SK-N-SH (cell line): Measurements from ENCODE around the gene INS. TPM values are rescaled to one million over a fixed set of nuclear protein-coding genes. Genes with fewer than 3 reads are reported as not detected.

Experiments used
- CTCF ChIA-PET: fragments of 300-600, 350-600 bp; formaldehyde crosslinking; extraction: SDS; loops from one replicate; lab custom pipeline; 2021; lab: Yijun Ruan, JAX
- POLR2A ChIA-PET: fragments of 350-600 bp; sonication (Branson Sonifier 250); formaldehyde crosslinking; extraction: SDS; loops from one replicate; lab custom pipeline; 2020; ENCODE audit warnings: antibody characterized with exemption, inconsistent platforms; lab: Yijun Ruan, JAX
- DNase-seq: peaks from one replicate; pipeline ENCODE4 v3.0.0; 2012
- H2AFZ ChIP-seq: fragments of 200-600 bp; sonication (generic); 2 replicates; pipeline ENCODE4 v1.8.1; 2016; ENCODE audit warnings: antibody characterized with exemption, mild to moderate bottlenecking, low read depth
- H3F3A ChIP-seq: fragments of 200-600 bp; sonication (generic); replicated peaks from 2 replicates; pipeline ENCODE3; 2016; ENCODE audit warnings: antibody characterized with exemption, mild to moderate bottlenecking; ENCODE audit not compliant: insufficient read depth
- H3K27ac ChIP-seq, 2 experiments: fragments of 200-500 bp in 1 of 2; fragments of 200-600 bp in 1 of 2; sonication (Bioruptor generic) in 1 of 2; sonication (generic), shearing (Covaris generic) in 1 of 2; 2 replicates each; pipeline versions ENCODE4 v1.5.1 to v1.6.1; 2014 to 2016; ENCODE audit warnings: low read depth in 2 of 2, inconsistent platforms in 1 of 2, low read length in 1 of 2, mild to moderate bottlenecking in 1 of 2, mixed read lengths in 1 of 2
- H3K27me3 ChIP-seq: fragments of 200-600 bp; sonication (generic), shearing (Covaris generic); 2 replicates; pipeline ENCODE4 v1.6.1; 2016; ENCODE audit warnings: mixed run types; ENCODE audit not compliant: insufficient read depth
- H3K36me3 ChIP-seq, 2 experiments: fragments of 200-500 bp in 1 of 2; fragments of 200-600 bp in 1 of 2; sonication (Bioruptor generic) in 1 of 2; sonication (generic) in 1 of 2; replicated peaks in 1 of 2; 2 replicates each; pipeline versions ENCODE3 to v1.5.1; 2014 to 2016; ENCODE audit warnings: low read length in 1 of 2, mild to moderate bottlenecking in 1 of 2; ENCODE audit not compliant: insufficient read depth in 2 of 2, control insufficient read depth in 1 of 2
- H3K4me1 ChIP-seq, 2 experiments: fragments of 200-500 bp in 1 of 2; fragments of 200-600 bp in 1 of 2; sonication (Bioruptor generic) in 1 of 2; sonication (generic), shearing (Covaris generic) in 1 of 2; 2 replicates each; pipeline versions ENCODE4 v1.5.1 to v1.6.1; 2014 to 2016; ENCODE audit warnings: low read depth in 1 of 2, low read length in 1 of 2, mixed run types in 1 of 2; ENCODE audit not compliant: insufficient read depth in 2 of 2, control insufficient read depth in 1 of 2
- H3K4me2 ChIP-seq: fragments of 200-600 bp; sonication (generic), shearing (Covaris generic); 2 replicates; pipeline ENCODE4 v1.6.1; 2017; ENCODE audit warnings: mixed run types
- H3K4me3 ChIP-seq, 2 experiments: fragments of 200-500 bp in 1 of 2; fragments of 200-600 bp in 1 of 2; sonication (Bioruptor generic) in 1 of 2; sonication (generic), shearing (Covaris generic) in 1 of 2; 2 replicates each; pipeline versions ENCODE4 v1.5.1 to v1.8.1; 2014 to 2016; ENCODE audit warnings: low read depth in 2 of 2, inconsistent platforms in 1 of 2, low read length in 1 of 2, mild to moderate bottlenecking in 1 of 2, mixed read lengths in 1 of 2, moderate library complexity in 1 of 2
- H3K79me2 ChIP-seq: fragments of 200-600 bp; sonication (generic); 2 replicates; pipeline ENCODE4 v1.8.1; 2017; ENCODE audit warnings: mild to moderate bottlenecking; ENCODE audit not compliant: insufficient read depth
- H3K9ac ChIP-seq: fragments of 200-600 bp; sonication (generic); 2 replicates; pipeline ENCODE4 v1.6.1; 2017; ENCODE audit warnings: mixed run types
- H3K9me2 ChIP-seq: fragments of 200-600 bp; sonication (generic); 2 replicates; pipeline ENCODE4 v1.6.1; 2017; ENCODE audit warnings: mixed run types
- H3K9me3 ChIP-seq: fragments of 200-600 bp; sonication (generic); 2 replicates; pipeline ENCODE4 v1.6.1; 2017; ENCODE audit warnings: mixed run types, mild to moderate bottlenecking, moderate library complexity
- H4K20me1 ChIP-seq: fragments of 200-600 bp; sonication (generic); 2 replicates; pipeline ENCODE4 v1.6.1; 2017; ENCODE audit warnings: mild to moderate bottlenecking, mixed run types; ENCODE audit not compliant: insufficient read depth
- CTCF ChIP-seq: fragments of 200-600 bp; sonication (generic); IDR thresholded peaks from 2 replicates; pipeline ENCODE4 v1.6.1; 2017; ENCODE audit warnings: antibody characterized with exemption, mild to moderate bottlenecking, moderate library complexity
- FOSL2 ChIP-seq: IDR thresholded peaks from 2 replicates; pipeline ENCODE4 v1.4.0; 2012; ENCODE audit warnings: low read depth, mild to moderate bottlenecking, moderate library complexity, borderline replicate concordance
- FOXM1 ChIP-seq: IDR thresholded peaks from 2 replicates; pipeline ENCODE4 v1.4.0; 2012; ENCODE audit warnings: low read depth, mild to moderate bottlenecking
- GABPA ChIP-seq: IDR thresholded peaks from 2 replicates; pipeline ENCODE4 v1.4.0; 2012; ENCODE audit warnings: low read depth, mild to moderate bottlenecking
- MAX ChIP-seq: IDR thresholded peaks from 2 replicates; pipeline ENCODE4 v1.4.0; 2012; ENCODE audit warnings: low read depth
- MXI1 ChIP-seq: IDR thresholded peaks from 2 replicates; pipeline ENCODE4 v1.6.1; 2012; ENCODE audit warnings: mild to moderate bottlenecking, low read depth, low read length, improper control_type of control experiment
- RAD21 ChIP-seq: IDR thresholded peaks from 2 replicates; pipeline ENCODE4 v1.6.1; 2012; ENCODE audit warnings: mild to moderate bottlenecking, low read length
- RFX5 ChIP-seq: IDR thresholded peaks from 2 replicates; pipeline ENCODE4 v1.6.1; 2012; ENCODE audit warnings: mild to moderate bottlenecking, improper control_type of control experiment, low read length
- RXRA ChIP-seq: IDR thresholded peaks from 2 replicates; pipeline ENCODE4 v1.4.0; 2012; ENCODE audit warnings: low read depth, mild to moderate bottlenecking, borderline replicate concordance
- SMC3 ChIP-seq: IDR thresholded peaks from 2 replicates; pipeline ENCODE4 v1.6.1; 2012; ENCODE audit warnings: low read depth, low read length, improper control_type of control experiment
- TCF12 ChIP-seq: IDR thresholded peaks from 2 replicates; pipeline ENCODE4 v1.4.0; 2012
- TEAD4 ChIP-seq: IDR thresholded peaks from 2 replicates; pipeline ENCODE4 v1.4.0; 2012; ENCODE audit warnings: mild to moderate bottlenecking, borderline replicate concordance; ENCODE audit not compliant: insufficient read depth
- YY1 ChIP-seq: IDR thresholded peaks from 2 replicates; pipeline ENCODE4 v1.4.0; 2012; ENCODE audit warnings: low read depth, mild to moderate bottlenecking
- WGBS: methylation state at CpG from one replicate; pipeline ENCODE4 v1.1.6; 2017; ENCODE audit warnings: low lambda C conversion rate; 5-methylcytosine and 5-hydroxymethylcytosine counted together
- polyA plus RNA-seq, 3 experiments: library from polyadenylated mRNA; depleted of rRNA; stranded (reverse); fragments of >200 nt; gene quantifications; 2 replicates each; pipeline ENCODE4 v1.2.3, GENCODE V29; 2012

Gene INS
- polyA plus RNA-seq, 1 of the 3 experiments (the other 2 are of a cell fraction), result not detected

GRCh38 chr11:2153581-2154194, 7.3 kb downstream of the INS start (continued):
- TF ChIP-seq TEAD4, result no peak
- no peak for TF ChIP-seq FOXM1
- TF ChIP-seq RXRA, result no peak
- no peak for TF ChIP-seq FOSL2
- no peak for TF ChIP-seq GABPA
- TF ChIP-seq MAX, result no peak
- no peak for TF ChIP-seq YY1
- TF ChIP-seq, all 33 proteins: peak for 0

- Histone ChIP-seq H3K9me3 (no peaks in the 10 kb centered on the region), H3K4me1 (peaks cover 0 to 21% of the 10 kb centered on the region in 2 experiments; a peak in 1 of 4 replicates), H3K79me2 (no peaks in the 10 kb centered on the region), H3K9ac (no peak overlapping the region), H3K27ac (peak overlapping the region in 1 of 2 experiments; percentile 4; a peak in 1 of 4 replicates), H3K27me3 (peaks cover 28% of the 10 kb centered on the region), H3K4me3 (peak overlapping the region in 1 of 2 experiments; percentile 5; a peak in 1 of 4 replicates), H2AFZ (no peak overlapping the region), H3F3A (no peaks in the 10 kb centered on the region), H3K36me3 (no peaks in the 10 kb centered on the region), H4K20me1 (0 out of 2 replicates have a peak, but pooled peaks cover 3% of the 10 kb centered on the region), H3K4me2 (peak overlapping the region; percentile 25; the same call in 1 of the 2 replicates), H3K9me2 (no peaks in the 10 kb centered on the region)
- peak; percentile 90 for DNase-seq
- TF ChIP-seq CTCF (peak; percentile 70), RFX5 (no peak), RAD21 (peak; percentile 85), SMC3 (peak; percentile 81), MXI1 (no peak), TCF12 (no peak)
- WGBS, result 4% methylated on average over 15 of the region's 22 CpGs
- POLR2A ChIA-PET, result interaction anchor here (1.0 to 2.2 kb wide), 5 partner anchors 196 to 498 kb away, joined by 4 to 11 read pairs (median 7); no protein-coding TSS in a partner anchor
- CTCF ChIA-PET, result interaction anchor here (0.6 to 25.3 kb wide), 98 partner anchors 8 to 578 kb away, joined by 3 to 1098 read pairs (median 6); partner anchors contain the start of genes CTSD, IGF2, INS and KRTAP5-6
Measured at GRCh38 chr11:2151500-2152257, 9.3 kb downstream of the INS start.
